Neural progenitor cell (in vitro differentiated cells): ENCODE data around the gene C5AR2. TPM values are rescaled to one million over a fixed set of nuclear protein-coding genes. Genes with fewer than 3 reads are reported as not detected.

Source experiments
- DNase-seq: peaks from one replicate; pipeline ENCODE4 v3.0.0-alpha.2; 2016; ENCODE audit warnings: low spot score
- H2AFZ ChIP-seq: fragments of 200-600 bp; sonication (generic); replicated peaks from 2 replicates; pipeline ENCODE4 v1.6.1; 2016; ENCODE audit warnings: antibody characterized with exemption
- H3F3A ChIP-seq: fragments of 200-600 bp; sonication (generic); 2 replicates; pipeline ENCODE4 v1.6.1; 2016; ENCODE audit warnings: antibody characterized with exemption, low read depth
- H3K27ac ChIP-seq: fragments of 200-600 bp; sonication (generic); 2 replicates; pipeline ENCODE4 v1.5.1; 2016; ENCODE audit warnings: mild to moderate bottlenecking
- H3K27me3 ChIP-seq: fragments of 200-600 bp; sonication (generic); 2 replicates; pipeline ENCODE4 v1.6.1; 2016; ENCODE audit warnings: mild to moderate bottlenecking, moderate library complexity
- H3K36me3 ChIP-seq: fragments of 200-600 bp; sonication (generic); 2 replicates; pipeline ENCODE4 v1.5.1; 2016
- H3K4me1 ChIP-seq: fragments of 200-600 bp; sonication (generic); 2 replicates; pipeline ENCODE4 v1.6.1; 2016; ENCODE audit warnings: mixed run types
- H3K4me2 ChIP-seq: fragments of 200-600 bp; sonication (generic); 2 replicates; pipeline ENCODE4 v1.6.1; 2016
- H3K4me3 ChIP-seq: fragments of 200-600 bp; sonication (generic); 2 replicates; pipeline ENCODE4 v1.5.1; 2016
- H3K79me2 ChIP-seq: fragments of 200-600 bp; sonication (generic); 2 replicates; pipeline ENCODE4 v1.6.1; 2016; ENCODE audit warnings: low read depth
- H3K9ac ChIP-seq: fragments of 200-600 bp; sonication (generic); 2 replicates; pipeline ENCODE4 v1.6.1; 2016
- H3K9me3 ChIP-seq: fragments of 200-600 bp; sonication (generic); 2 replicates; pipeline ENCODE4 v1.5.1; 2016; ENCODE audit warnings: low read depth
- H4K20me1 ChIP-seq: fragments of 200-600 bp; sonication (generic); 2 replicates; pipeline ENCODE4 v1.6.1; 2016; ENCODE audit warnings: low read depth
- H3K27ac Mint-ChIP-seq: 3 replicates; pipeline ENCODE4 v1.8.0; 2021; ENCODE audit warnings: mixed read lengths
- H3K27me3 Mint-ChIP-seq: 2 replicates; pipeline ENCODE4 v1.8.0; 2022; ENCODE audit warnings: low read depth, mild to moderate bottlenecking, inconsistent platforms, moderate library complexity, mixed read lengths; ENCODE audit not compliant: insufficient read depth
- H3K36me3 Mint-ChIP-seq: 3 replicates; pipeline ENCODE4 v1.8.0; 2021; ENCODE audit warnings: mixed read lengths
- H3K4me1 Mint-ChIP-seq: 3 replicates; pipeline ENCODE4 v1.8.0; 2021; ENCODE audit warnings: mixed read lengths
- H3K4me3 Mint-ChIP-seq: 3 replicates; pipeline ENCODE4 v1.8.0; 2021; ENCODE audit warnings: mild to moderate bottlenecking, moderate library complexity, mixed read lengths
- H3K9me3 Mint-ChIP-seq: 3 replicates; pipeline ENCODE4 v1.8.0; 2020; ENCODE audit warnings: mixed read lengths
- CTCF ChIP-seq: fragments of 200-600 bp; sonication (generic); IDR thresholded peaks from 2 replicates; pipeline ENCODE4 v1.5.1; 2017; ENCODE audit warnings: antibody characterized with exemption, mild to moderate bottlenecking
- EZH2 ChIP-seq: fragments of 200-600 bp; sonication (generic); IDR thresholded peaks from 2 replicates; pipeline ENCODE4 v1.6.1; 2017; ENCODE audit warnings: antibody characterized with exemption, mild to moderate bottlenecking, moderate library complexity
- EZH2phosphoT487 ChIP-seq: fragments of 200-600 bp; sonication (generic); IDR thresholded peaks from 2 replicates; pipeline ENCODE4 v1.6.1; 2017; ENCODE audit warnings: antibody characterized with exemption
- total RNA-seq: library from RNA; depleted of rRNA; stranded (reverse); fragments of >200 nt; gene quantifications from 2 replicates; pipeline ENCODE4 v1.2.3, GENCODE V29; 2015; ENCODE audit warnings: low replicate concordance

The C5AR2 gene
- total RNA-seq, 1 donor from 2014 or later: not detected

- Histone ChIP-seq H3K27me3 (no peaks in the 10 kb centered on the region), H4K20me1 (no peaks in the 10 kb centered on the region), H2AFZ (no peak overlapping the region), H3K36me3 (no peaks in the 10 kb centered on the region), H3K4me2 (no peak overlapping the region), H3K4me3 (no peak overlapping the region), H3F3A (no peaks in the 10 kb centered on the region), H3K27ac (no peak overlapping the region), H3K79me2 (no peaks in the 10 kb centered on the region), H3K9ac (no peak overlapping the region), H3K4me1 (no peaks in the 10 kb centered on the region), H3K9me3 (no peaks in the 10 kb centered on the region)
- no peaks in the 10 kb centered on the region for H3K9me3 Mint-ChIP-seq
- no peak overlapping the region for H3K4me3 Mint-ChIP-seq
- H3K36me3 Mint-ChIP-seq: peaks cover 9% of the 10 kb centered on the region
- DNase-seq: no peak
- H3K4me1 Mint-ChIP-seq: peaks cover 6% of the 10 kb centered on the region
- TF ChIP-seq EZH2 (no peak), EZH2phosphoT487 (no peak), CTCF (no peak)
- peaks cover 8% of the 10 kb centered on the region for H3K27me3 Mint-ChIP-seq
- no peak overlapping the region for H3K27ac Mint-ChIP-seq
Measured at GRCh38 chr19:47379381-47379938, 47.5 kb downstream of the C5AR2 start.

DNA sequence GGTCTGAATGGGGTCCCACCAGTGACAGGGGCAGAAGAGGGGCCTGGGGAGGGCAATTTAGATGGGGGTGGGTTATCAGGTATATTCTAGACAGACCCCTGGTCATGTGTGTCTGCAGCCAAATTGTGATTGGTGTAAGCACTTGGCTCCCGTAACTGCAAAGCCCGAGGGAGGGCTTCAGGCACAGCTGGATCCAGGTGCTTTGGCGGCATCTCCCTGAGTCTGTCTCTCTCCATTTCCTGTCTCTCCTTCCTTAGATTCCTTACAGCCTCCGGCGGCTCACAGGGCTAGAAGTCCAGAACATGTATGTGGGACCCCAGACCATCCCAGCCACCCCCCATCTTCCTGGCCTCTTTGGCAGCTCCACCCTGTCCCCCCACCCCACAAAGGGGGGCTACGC, 48.6 kb downstream of the C5AR2 start:
- H3K36me3 ChIP-seq: no peaks in the 10 kb centered on the region

GRCh38 chr19:47381121-47381520, 49.1 kb downstream of the C5AR2 start:
- no peak overlapping the region for H3K4me3 ChIP-seq
- no peaks in the 10 kb centered on the region for H3F3A ChIP-seq
- H3K4me3 Mint-ChIP-seq: no peak overlapping the region
- no peaks in the 10 kb centered on the region for H3K36me3 ChIP-seq
- H3K4me1 Mint-ChIP-seq: peaks cover 11% of the 10 kb centered on the region
- H2AFZ ChIP-seq: no peak overlapping the region
- H3K27ac ChIP-seq: no peak overlapping the region
- peaks cover 16% of the 10 kb centered on the region for H3K27me3 Mint-ChIP-seq
- no peaks in the 10 kb centered on the region for H3K9me3 ChIP-seq
- no peaks in the 10 kb centered on the region for H3K79me2 ChIP-seq
- no peaks in the 10 kb centered on the region for H4K20me1 ChIP-seq
- no peak for DNase-seq
- H3K4me1 ChIP-seq: no peaks in the 10 kb centered on the region
- H3K4me2 ChIP-seq: no peak overlapping the region
- H3K27me3 ChIP-seq: no peaks in the 10 kb centered on the region
- H3K27ac Mint-ChIP-seq: no peak overlapping the region
- TF ChIP-seq CTCF (no peak), EZH2 (no peak), EZH2phosphoT487 (no peak)
- no peak overlapping the region for H3K9ac ChIP-seq
- H3K9me3 Mint-ChIP-seq: no peaks in the 10 kb centered on the region
- peaks cover 7% of the 10 kb centered on the region for H3K36me3 Mint-ChIP-seq

More for the DNA sequence above, 48.6 kb downstream of the C5AR2 start:
- no peak overlapping the region for H3K9ac ChIP-seq
- H3K27me3 Mint-ChIP-seq: peaks cover 11% of the 10 kb centered on the region
- H3K4me3 ChIP-seq: no peak overlapping the region
- no peak overlapping the region for H3K4me3 Mint-ChIP-seq
- peaks cover 9% of the 10 kb centered on the region for H3K36me3 Mint-ChIP-seq
- no peaks in the 10 kb centered on the region for H4K20me1 ChIP-seq
- H3K4me2 ChIP-seq: no peak overlapping the region
- H3K27ac ChIP-seq: no peak overlapping the region
- no peak for DNase-seq
- H3K9me3 Mint-ChIP-seq: no peaks in the 10 kb centered on the region
- H3K27me3 ChIP-seq: no peaks in the 10 kb centered on the region
- H3K9me3 ChIP-seq: no peaks in the 10 kb centered on the region
- H3F3A ChIP-seq: no peaks in the 10 kb centered on the region
- no peaks in the 10 kb centered on the region for H3K4me1 ChIP-seq
- peaks cover 7% of the 10 kb centered on the region for H3K4me1 Mint-ChIP-seq
- no peaks in the 10 kb centered on the region for H3K79me2 ChIP-seq
- no peak overlapping the region for H3K27ac Mint-ChIP-seq
- no peak for TF ChIP-seq CTCF
- no peak overlapping the region for H2AFZ ChIP-seq
